Peyer's patch (tissue), 4 donors: Measurements from ENCODE around the gene STX16. TPM values are rescaled to one million over a fixed set of nuclear protein-coding genes. Genes with fewer than 3 reads are reported as not detected.
A peak's percentile ranks its signal among the peaks of the same experiment; 100 is the strongest.

Experiments used
- DNase-seq, 3 donors: peaks; one replicate each; pipeline ENCODE4 v3.0.0-alpha.2; 2017 to 2019
- H3K27ac ChIP-seq, 4 donors: fragments of 200-600 bp; sonication (generic); one replicate each; pipeline ENCODE4 v1.5.1; 2016 to 2019
- H3K27me3 ChIP-seq, 2 donors: fragments of 200-600 bp; sonication (generic); one replicate each; pipeline ENCODE4 v1.5.1; 2019
- H3K36me3 ChIP-seq, 3 donors: fragments of 200-600 bp; sonication (generic); one replicate each; pipeline ENCODE4 v1.5.1; 2016 to 2019
- H3K4me1 ChIP-seq, 4 donors: fragments of 200-600 bp; sonication (generic); one replicate each; pipeline ENCODE4 v1.5.1; 2016 to 2019
- H3K4me3 ChIP-seq, 4 donors: fragments of 200-600 bp; sonication (generic); 1 replicate in 3 of 4; 2 replicates in 1 of 4; pipeline ENCODE4 v1.5.1; 2016 to 2019; ENCODE audit warnings: mild to moderate bottlenecking in 1 of 4
- H3K9me3 ChIP-seq, 4 donors: fragments of 200-600 bp; sonication (generic); one replicate each; pipeline ENCODE4 v1.5.1; 2016 to 2019; ENCODE audit warnings: mild to moderate bottlenecking in 1 of 4
- POLR2A ChIP-seq, 2 donors: fragments of 450-650 bp; IDR thresholded peaks; one replicate each; pipeline ENCODE4 v1.5.1; 2017; ENCODE audit warnings: antibody characterized with exemption in 2 of 2, mild to moderate bottlenecking in 2 of 2, moderate library complexity in 2 of 2
- total RNA-seq, 4 donors: library from RNA; depleted of rRNA; stranded (reverse); fragments of >200 nt; gene quantifications; one replicate each; pipeline ENCODE4 v1.1.0, GENCODE V29; 2016
- TF ChIP-seq, protein P1 (sequence below), 6 experiments: fragments of 450-650 bp in 4 of 6; fragments of 200-600 bp in 2 of 6; sonication (generic) in 1 of 6; IDR thresholded peaks; one replicate each; pipeline ENCODE4 v1.5.1; 2017 to 2019; ENCODE audit warnings: antibody characterized with exemption in 6 of 6, mild to moderate bottlenecking in 3 of 6, moderate library complexity in 1 of 6

Gene STX16
- total RNA-seq, 4 donors from 2014 or later: 58.0 to 262 (median 84.0) TPM

GRCh38 chr20:58651559-58651945 lies 469 bp downstream of the STX16 start:
- Histone ChIP-seq H3K9me3 (no peaks in the 10 kb centered on the region), H3K36me3 (no peaks in the 10 kb centered on the region), H3K27me3 (no peaks in the 10 kb centered on the region), H3K4me1 (peaks cover 3 to 43% (median 5%) of the 10 kb centered on the region in 4 donors), H3K27ac (peak overlapping the region; percentile 84 to 99 (median 94)), H3K4me3 (peak overlapping the region; percentile 62 to 91 (median 84))
- TF ChIP-seq, protein P1, sequence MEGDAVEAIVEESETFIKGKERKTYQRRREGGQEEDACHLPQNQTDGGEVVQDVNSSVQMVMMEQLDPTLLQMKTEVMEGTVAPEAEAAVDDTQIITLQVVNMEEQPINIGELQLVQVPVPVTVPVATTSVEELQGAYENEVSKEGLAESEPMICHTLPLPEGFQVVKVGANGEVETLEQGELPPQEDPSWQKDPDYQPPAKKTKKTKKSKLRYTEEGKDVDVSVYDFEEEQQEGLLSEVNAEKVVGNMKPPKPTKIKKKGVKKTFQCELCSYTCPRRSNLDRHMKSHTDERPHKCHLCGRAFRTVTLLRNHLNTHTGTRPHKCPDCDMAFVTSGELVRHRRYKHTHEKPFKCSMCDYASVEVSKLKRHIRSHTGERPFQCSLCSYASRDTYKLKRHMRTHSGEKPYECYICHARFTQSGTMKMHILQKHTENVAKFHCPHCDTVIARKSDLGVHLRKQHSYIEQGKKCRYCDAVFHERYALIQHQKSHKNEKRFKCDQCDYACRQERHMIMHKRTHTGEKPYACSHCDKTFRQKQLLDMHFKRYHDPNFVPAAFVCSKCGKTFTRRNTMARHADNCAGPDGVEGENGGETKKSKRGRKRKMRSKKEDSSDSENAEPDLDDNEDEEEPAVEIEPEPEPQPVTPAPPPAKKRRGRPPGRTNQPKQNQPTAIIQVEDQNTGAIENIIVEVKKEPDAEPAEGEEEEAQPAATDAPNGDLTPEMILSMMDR (IDR thresholded peaks at IDR 0.05): no peak
- TF ChIP-seq POLR2A (IDR thresholded peaks at IDR 0.05): no peak
- DNase-seq: no peak

DNA sequence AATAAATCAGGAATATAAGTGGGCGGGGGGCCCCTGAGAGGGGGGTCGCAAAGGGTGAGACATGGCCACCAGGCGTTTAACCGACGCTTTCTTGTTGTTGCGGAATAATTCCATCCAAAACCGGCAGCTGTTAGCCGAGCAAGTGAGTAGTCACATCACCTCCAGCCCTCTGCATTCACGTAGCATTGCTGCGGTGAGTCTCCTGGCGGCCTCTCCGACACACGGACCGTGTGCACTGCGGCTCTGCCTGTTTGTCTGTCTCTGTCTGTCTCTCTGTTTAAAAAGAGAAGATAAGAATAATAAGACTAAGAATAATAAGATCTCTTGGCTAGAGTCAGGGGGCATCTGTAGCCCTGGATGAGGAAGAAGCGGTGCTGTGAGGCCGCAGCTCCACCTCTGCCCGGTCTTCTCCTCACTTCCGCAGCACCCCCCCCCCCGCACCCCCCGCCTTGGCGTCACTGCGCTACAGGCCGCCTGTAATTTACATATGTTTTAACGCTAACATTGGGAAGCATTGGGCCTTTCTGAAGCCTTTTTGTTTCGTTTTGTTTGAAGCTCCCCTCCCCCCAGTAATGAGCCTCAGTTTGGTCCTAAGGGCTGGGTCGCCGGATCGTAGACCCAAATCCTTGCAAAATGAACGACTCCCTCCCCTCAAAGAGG lies 993 bp downstream of the STX16 start:
- TF ChIP-seq POLR2A (IDR thresholded peaks at IDR 0.05): peak; percentile 10 to 60
- TF ChIP-seq, protein P1 (IDR thresholded peaks at IDR 0.05): peak in 2 of 6 experiments; percentile 10 to 11
- Histone ChIP-seq H3K36me3 (no peaks in the 10 kb centered on the region), H3K4me3 (peak overlapping the region; percentile 62 to 91 (median 84)), H3K9me3 (no peaks in the 10 kb centered on the region), H3K27ac (peak overlapping the region; percentile 84 to 99 (median 94)), H3K27me3 (no peaks in the 10 kb centered on the region), H3K4me1 (peaks cover 3 to 48% (median 5%) of the 10 kb centered on the region in 4 donors)
- peak; percentile 71 to 88 (median 84) for DNase-seq

- H3K4me3 ChIP-seq: peak overlapping the region; percentile 62 to 91 (median 84)
- no peaks in the 10 kb centered on the region for H3K27me3 ChIP-seq
- DNase-seq: peak in 1 of 3 donors; percentile 5
- TF ChIP-seq, protein P1 (IDR thresholded peaks at IDR 0.05): no peak
- no peak for TF ChIP-seq POLR2A (IDR thresholded peaks at IDR 0.05)
- H3K36me3 ChIP-seq: no peaks in the 10 kb centered on the region
- no peaks in the 10 kb centered on the region for H3K9me3 ChIP-seq
- peak overlapping the region; percentile 84 to 99 (median 94) for H3K27ac ChIP-seq
- peaks cover 3 to 54% (median 5%) of the 10 kb centered on the region in 4 donors for H3K4me1 ChIP-seq
These were observed 1.7 kb downstream of the STX16 start for GRCh38 chr20:58652606-58653294.

GRCh38 chr20:58654337-58654736 lies 3.3 kb downstream of the STX16 start:
- no peaks in the 10 kb centered on the region for H3K27me3 ChIP-seq
- H3K4me1 ChIP-seq: peaks cover 2 to 51% (median 5%) of the 10 kb centered on the region in 4 donors

GRCh38 chr20:58655328-58656107 lies 4.4 kb downstream of the STX16 start:
- H3K36me3 ChIP-seq: no peaks in the 10 kb centered on the region
- no peak for DNase-seq
- no peaks in the 10 kb centered on the region for H3K9me3 ChIP-seq
- H3K4me1 ChIP-seq: peaks cover 0 to 50% (median 5%) of the 10 kb centered on the region in 4 donors
- no peaks in the 10 kb centered on the region for H3K27me3 ChIP-seq
- TF ChIP-seq, protein P1 (IDR thresholded peaks at IDR 0.05): no peak
- no peak for TF ChIP-seq POLR2A (IDR thresholded peaks at IDR 0.05)
- no peak overlapping the region for H3K4me3 ChIP-seq
- no peak overlapping the region for H3K27ac ChIP-seq

More at GRCh38 chr20:58654337-58654736, 3.3 kb downstream of the STX16 start:
- H3K9me3 ChIP-seq: no peaks in the 10 kb centered on the region
- H3K4me3 ChIP-seq: no peak overlapping the region
- no peak overlapping the region for H3K27ac ChIP-seq
- no peak for TF ChIP-seq POLR2A (IDR thresholded peaks at IDR 0.05)
- TF ChIP-seq, protein P1 (IDR thresholded peaks at IDR 0.05): no peak
- DNase-seq: no peak
- no peaks in the 10 kb centered on the region for H3K36me3 ChIP-seq
